RWPE2 (cell line): ENCODE measurements around the gene TFIP11.

Experiments
- ATAC-seq: fragments of 200-7000 bp; cut with Tn5 transposase; 3 replicates; pipeline ENCODE4 v1.9.1; 2021; ENCODE audit warnings: low read depth
- DNase-seq: peaks from one replicate; pipeline ENCODE4 v3.0.0-alpha.2; 2020; ENCODE audit warnings: low spot score
- H3K27ac ChIP-seq: fragments of 450-650 bp; 2 replicates; pipeline ENCODE4 v1.5.1; 2017; ENCODE audit warnings: mild to moderate bottlenecking; ENCODE audit not compliant: poor library complexity, severe bottlenecking
- H3K27me3 ChIP-seq: fragments of 250-450 bp; sonication (Bioruptor Pico); 2 replicates; pipeline ENCODE4 v1.5.1; 2021; ENCODE audit warnings: mild to moderate bottlenecking, moderate library complexity; ENCODE audit not compliant: insufficient read depth, poor library complexity, severe bottlenecking
- H3K36me3 ChIP-seq: fragments of 250-450 bp; sonication (Bioruptor Pico); 2 replicates; pipeline ENCODE4 v1.5.1; 2020; ENCODE audit warnings: low read depth, mild to moderate bottlenecking, moderate library complexity
- H3K4me1 ChIP-seq: fragments of 250-450 bp; sonication (Bioruptor Pico); 2 replicates; pipeline ENCODE4 v1.5.1; 2021; ENCODE audit warnings: mild to moderate bottlenecking, moderate library complexity; ENCODE audit not compliant: insufficient read depth, poor library complexity, severe bottlenecking
- H3K4me3 ChIP-seq: fragments of 250-450 bp; sonication (Bioruptor Pico); 2 replicates; pipeline ENCODE4 v1.5.1; 2021; ENCODE audit warnings: mild to moderate bottlenecking, moderate library complexity; ENCODE audit not compliant: severe bottlenecking
- H3K9me3 ChIP-seq: fragments of 250-450 bp; sonication (Bioruptor Pico); 2 replicates; pipeline ENCODE4 v1.5.1; 2021; ENCODE audit warnings: mild to moderate bottlenecking, moderate library complexity; ENCODE audit not compliant: severe bottlenecking
- TF ChIP-seq, protein P1 (sequence below): fragments of 450-650 bp; IDR thresholded peaks from one replicate; pipeline ENCODE4 v1.5.1; 2017; ENCODE audit warnings: mild to moderate bottlenecking, moderate library complexity; ENCODE audit not compliant: poor library complexity, severe bottlenecking

Gene TFIP11

DNA sequence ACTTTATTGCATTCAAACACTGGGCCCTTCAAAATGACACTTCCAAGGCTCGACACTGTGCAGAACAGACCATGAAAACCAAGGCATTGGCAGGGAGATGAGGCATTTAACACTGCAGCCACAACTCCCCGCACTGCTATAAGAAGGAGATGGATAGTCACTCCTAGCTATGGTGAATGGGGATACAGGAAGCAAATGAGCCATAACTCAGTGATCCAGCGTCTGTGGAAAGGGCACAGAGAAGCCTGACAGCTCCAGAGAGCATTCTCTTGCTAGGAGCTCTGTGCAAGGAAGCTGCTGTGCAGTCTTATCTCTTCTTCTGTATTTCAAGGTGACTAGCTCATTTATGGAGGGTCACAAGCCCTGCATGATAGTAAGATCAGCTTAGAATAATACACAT, 49.6 kb downstream of the TFIP11 start:
- Histone ChIP-seq H3K4me3 (no peak overlapping the region), H3K27ac (peak overlapping the region; percentile 58), H3K4me1 (peaks cover 13% of the 10 kb centered on the region), H3K27me3 (no peaks in the 10 kb centered on the region), H3K9me3 (no peaks in the 10 kb centered on the region), H3K36me3 (peaks cover 87% of the 10 kb centered on the region)
- TF ChIP-seq, protein P1, sequence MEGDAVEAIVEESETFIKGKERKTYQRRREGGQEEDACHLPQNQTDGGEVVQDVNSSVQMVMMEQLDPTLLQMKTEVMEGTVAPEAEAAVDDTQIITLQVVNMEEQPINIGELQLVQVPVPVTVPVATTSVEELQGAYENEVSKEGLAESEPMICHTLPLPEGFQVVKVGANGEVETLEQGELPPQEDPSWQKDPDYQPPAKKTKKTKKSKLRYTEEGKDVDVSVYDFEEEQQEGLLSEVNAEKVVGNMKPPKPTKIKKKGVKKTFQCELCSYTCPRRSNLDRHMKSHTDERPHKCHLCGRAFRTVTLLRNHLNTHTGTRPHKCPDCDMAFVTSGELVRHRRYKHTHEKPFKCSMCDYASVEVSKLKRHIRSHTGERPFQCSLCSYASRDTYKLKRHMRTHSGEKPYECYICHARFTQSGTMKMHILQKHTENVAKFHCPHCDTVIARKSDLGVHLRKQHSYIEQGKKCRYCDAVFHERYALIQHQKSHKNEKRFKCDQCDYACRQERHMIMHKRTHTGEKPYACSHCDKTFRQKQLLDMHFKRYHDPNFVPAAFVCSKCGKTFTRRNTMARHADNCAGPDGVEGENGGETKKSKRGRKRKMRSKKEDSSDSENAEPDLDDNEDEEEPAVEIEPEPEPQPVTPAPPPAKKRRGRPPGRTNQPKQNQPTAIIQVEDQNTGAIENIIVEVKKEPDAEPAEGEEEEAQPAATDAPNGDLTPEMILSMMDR: no peak
- ATAC-seq: no peak
- no peak for DNase-seq

DNA sequence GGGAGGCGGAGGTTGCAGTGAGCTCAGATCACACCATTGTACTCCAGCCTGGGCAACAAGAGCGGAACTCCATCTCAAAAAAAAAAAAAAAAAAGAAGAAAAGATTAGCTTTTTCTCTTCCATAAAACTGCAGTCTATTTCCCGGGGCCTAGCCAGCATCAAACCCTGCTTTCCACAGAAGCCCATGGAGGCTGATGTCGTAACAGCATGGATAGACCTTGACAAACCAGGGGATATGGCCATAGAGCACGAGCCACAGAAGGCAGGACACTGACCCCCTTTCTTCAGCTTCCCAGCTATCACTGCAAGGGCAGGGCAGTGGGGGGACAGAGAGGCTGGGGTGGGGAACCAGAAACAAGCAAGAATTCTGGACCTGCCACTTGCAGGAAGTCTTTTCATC, 50.2 kb downstream of the TFIP11 start:
- no peak for ATAC-seq
- peaks cover 13% of the 10 kb centered on the region for H3K4me1 ChIP-seq
- peak overlapping the region; percentile 58 for H3K27ac ChIP-seq

DNA sequence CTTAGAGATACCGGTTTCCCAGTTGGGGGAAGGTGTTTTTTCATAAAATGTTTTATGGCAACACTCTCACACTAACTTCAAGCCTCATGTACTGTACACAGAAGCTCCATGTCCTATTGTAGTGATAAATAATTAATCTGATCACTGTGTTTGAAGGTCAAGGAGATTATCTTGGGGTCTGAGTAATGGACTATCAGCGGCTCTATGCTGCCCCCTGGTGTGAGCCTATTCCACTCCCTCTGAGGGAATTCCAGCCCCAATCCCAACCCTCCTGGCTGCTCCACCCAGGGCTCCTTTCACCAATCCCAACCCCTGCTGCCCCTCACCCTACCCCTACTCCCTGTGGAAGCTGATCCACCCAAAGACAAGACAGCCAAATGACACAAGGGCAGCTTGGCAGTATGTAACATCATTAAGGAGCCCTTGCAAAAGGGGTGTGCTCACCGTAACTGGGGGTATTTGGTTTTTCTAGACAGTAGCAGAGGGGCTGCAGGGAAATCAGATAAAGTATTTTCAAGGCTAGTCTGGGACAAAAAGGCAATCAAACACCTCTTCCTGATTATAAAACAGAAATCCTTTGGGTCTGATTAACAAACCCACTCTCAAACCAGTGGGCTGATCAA, 51.0 kb downstream of the TFIP11 start:
- ATAC-seq: peak; percentile 77
- TF ChIP-seq, protein P1: peak; percentile 89
- peaks cover 13% of the 10 kb centered on the region for H3K4me1 ChIP-seq
- H3K4me3 ChIP-seq: no peak overlapping the region
- no peaks in the 10 kb centered on the region for H3K9me3 ChIP-seq
- peak overlapping the region; percentile 58 for H3K27ac ChIP-seq
- no peaks in the 10 kb centered on the region for H3K27me3 ChIP-seq
- DNase-seq: no peak
- H3K36me3 ChIP-seq: peaks cover 85% of the 10 kb centered on the region

More for the DNA sequence above, 50.2 kb downstream of the TFIP11 start:
- Histone ChIP-seq H3K4me3 (no peak overlapping the region), H3K9me3 (no peaks in the 10 kb centered on the region), H3K36me3 (peaks cover 87% of the 10 kb centered on the region), H3K27me3 (no peaks in the 10 kb centered on the region)
- TF ChIP-seq, protein P1: no peak
- DNase-seq: no peak

DNA sequence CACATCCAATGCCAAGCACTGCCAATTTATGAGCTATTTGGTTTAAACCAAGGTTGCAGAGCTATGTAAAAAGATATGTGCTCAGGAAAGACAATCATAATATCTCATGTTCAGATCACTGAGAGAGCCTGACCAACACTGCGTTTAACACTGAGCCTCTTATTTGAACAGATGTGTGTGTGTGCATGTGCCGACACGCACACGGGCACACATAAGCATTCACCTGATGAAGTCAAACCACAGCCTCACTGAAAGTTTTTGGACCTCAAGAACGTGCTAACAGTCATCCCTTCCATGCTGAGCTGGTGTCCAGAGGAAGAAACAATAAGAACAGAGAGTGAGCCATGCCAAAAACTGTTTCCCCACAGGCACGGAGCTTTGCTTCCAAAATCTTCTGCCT, 52.1 kb downstream of the TFIP11 start:
- Histone ChIP-seq H3K4me3 (no peak overlapping the region), H3K4me1 (peaks cover 13% of the 10 kb centered on the region), H3K27me3 (no peaks in the 10 kb centered on the region), H3K27ac (peak overlapping the region; percentile 58), H3K36me3 (peaks cover 82% of the 10 kb centered on the region), H3K9me3 (no peaks in the 10 kb centered on the region)
- DNase-seq: no peak
- peak; percentile 73 for ATAC-seq
- TF ChIP-seq, protein P1: no peak

DNA sequence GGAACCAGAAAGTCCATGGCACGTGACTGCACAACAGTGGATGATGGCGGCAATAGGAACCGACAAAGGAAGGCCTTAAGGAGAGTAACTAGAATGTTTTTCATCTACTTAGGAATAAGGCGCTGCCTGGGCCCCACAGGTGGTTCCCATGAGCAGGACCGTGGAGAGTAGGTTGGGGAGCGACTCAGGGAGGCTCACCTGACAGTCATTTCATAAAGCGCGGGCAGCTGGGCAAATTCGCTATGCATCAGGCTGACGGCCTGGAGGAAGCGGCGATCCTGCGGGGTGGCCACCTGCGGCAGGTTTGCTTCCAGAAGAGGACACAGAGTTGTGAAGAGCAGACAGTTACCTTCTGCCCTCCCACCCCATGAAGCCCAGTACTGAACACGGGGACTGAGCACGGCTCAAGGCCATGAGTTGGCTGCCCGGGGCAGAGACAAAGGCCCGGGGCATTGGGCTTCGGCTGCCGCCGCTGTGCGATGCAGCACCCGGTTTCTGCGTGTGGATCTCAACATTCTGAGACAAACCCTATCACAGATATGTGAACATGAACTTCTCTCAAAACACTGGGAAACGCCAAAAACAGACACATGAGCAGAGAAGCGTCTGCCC, 54.5 kb downstream of the TFIP11 start:
- TF ChIP-seq, protein P1: no peak
- no peak for DNase-seq

More for the DNA sequence above, 54.5 kb downstream of the TFIP11 start:
- Histone ChIP-seq H3K9me3 (no peaks in the 10 kb centered on the region), H3K36me3 (peaks cover 79% of the 10 kb centered on the region), H3K27me3 (no peaks in the 10 kb centered on the region), H3K27ac (no peak overlapping the region), H3K4me1 (peaks cover 13% of the 10 kb centered on the region), H3K4me3 (no peak overlapping the region)
- ATAC-seq: no peak
